ENCODE results near the gene HIVEP2.

GRCh38 chr6:142760152-142760551, 184.8 kb downstream of the HIVEP2 start:
- TF ChIP-seq EZH2phosphoT487 (IDR thresholded peaks at IDR 0.05; ENCODE audit: insufficient read depth, low read depth) (no peak), EZH2 (IDR thresholded peaks at IDR 0.05; ENCODE audit: insufficient read depth, poor library complexity, severe bottlenecking) (no peak)
